Epithelial cell of proximal tubule (primary cell): Measurements from ENCODE around the gene PDZRN3. TPM values are rescaled to one million over a fixed set of nuclear protein-coding genes. Genes with fewer than 3 reads are reported as not detected.

ENCODE experiments used
- DNase-seq: peaks from one replicate; pipeline ENCODE4 v3.0.0-alpha.2; 2011; ENCODE audit warnings: low read depth
- H3K4me3 ChIP-seq: 2 replicates; pipeline ENCODE4 v1.5.1; 2011; ENCODE audit warnings: low read depth, mild to moderate bottlenecking, low read length
- CTCF ChIP-seq: conservative IDR thresholded peaks from 2 replicates; pipeline ENCODE4 v1.5.1; 2012; ENCODE audit warnings: low read depth, mild to moderate bottlenecking, low read length
- total RNA-seq: library from RNA; depleted of rRNA; stranded (reverse); fragments of >200 nt; gene quantifications from 2 replicates; pipeline ENCODE4 v1.2.3, GENCODE V29; 2015

PDZRN3 gene
- total RNA-seq, 1 donor from 2014 or later, result 0.17 TPM

GRCh38 chr3:73582535-73582934 lies 42.2 kb downstream of the PDZRN3 start:
- no peak for TF ChIP-seq CTCF
- DNase-seq, result no peak
- H3K4me3 ChIP-seq, result no peak overlapping the region

- no peak for TF ChIP-seq CTCF
- DNase-seq, result no peak
- H3K4me3 ChIP-seq, result no peak overlapping the region
These were observed 43.5 kb downstream of the PDZRN3 start for GRCh38 chr3:73581134-73581846.

GRCh38 chr3:73580343-73580742 lies 44.4 kb downstream of the PDZRN3 start:
- H3K4me3 ChIP-seq, result no peak overlapping the region
- no peak for DNase-seq
- TF ChIP-seq CTCF, result no peak

GRCh38 chr3:73577704-73578103 lies 47.0 kb downstream of the PDZRN3 start:
- no peak for DNase-seq

GRCh38 chr3:73576999-73577461 lies 47.7 kb downstream of the PDZRN3 start:
- TF ChIP-seq CTCF, result no peak

More at GRCh38 chr3:73577704-73578103, 47.0 kb downstream of the PDZRN3 start:
- no peak overlapping the region for H3K4me3 ChIP-seq
- TF ChIP-seq CTCF, result no peak

GRCh38 chr3:73575953-73576352 lies 48.8 kb downstream of the PDZRN3 start:
- no peak for TF ChIP-seq CTCF
- H3K4me3 ChIP-seq, result no peak overlapping the region
- DNase-seq, result no peak

More at GRCh38 chr3:73576999-73577461, 47.7 kb downstream of the PDZRN3 start:
- DNase-seq, result no peak
- H3K4me3 ChIP-seq, result no peak overlapping the region

- no peak for DNase-seq
- TF ChIP-seq CTCF, result no peak
These were observed 49.2 kb downstream of the PDZRN3 start for GRCh38 chr3:73575519-73575918.

More at GRCh38 chr3:73575519-73575918, 49.2 kb downstream of the PDZRN3 start:
- H3K4me3 ChIP-seq, result no peak overlapping the region
